ENCODE measurements around the gene DDAH2.

Gene DDAH2

GRCh38 chr6:31687860-31688693 is 41.0 kb downstream of the DDAH2 start:
- DNase-seq = no peak

- DNase-seq = no peak
Measured at GRCh38 chr6:31687321-31687720, 41.8 kb downstream of the DDAH2 start.

GRCh38 chr6:31686483-31686882 is 42.6 kb downstream of the DDAH2 start:
- peak; percentile 76 for DNase-seq

- DNase-seq = no peak
Measured at GRCh38 chr6:31683591-31683990, 45.5 kb downstream of the DDAH2 start.

- DNase-seq = peak; percentile 49
Measured at GRCh38 chr6:31681135-31681671, 47.9 kb downstream of the DDAH2 start.

GRCh38 chr6:31680226-31681134 is 48.6 kb downstream of the DDAH2 start, which contains the start of gene LY6G5C:
Gene LY6G5C (minus strand): TSS chr6:31681067. CDS start chr6:31680373, 694 bp downstream.
- peak; percentile 81 for DNase-seq

- DNase-seq = no peak
Measured at GRCh38 chr6:31677955-31678354, 51.1 kb downstream of the DDAH2 start.
